PC-3 (cell line): Measurements from ENCODE around the gene FZD8.

Experiments
- CTCF ChIP-seq: fragments of 300-600 bp; sonication (generic); conservative IDR thresholded peaks from 2 replicates; pipeline ENCODE4 v1.5.1; 2017; ENCODE audit warnings: antibody characterized with exemption, low read depth, mild to moderate bottlenecking, low read length
- EZH2 ChIP-seq: fragments of 300-600 bp; sonication (generic); IDR thresholded peaks from one replicate; pipeline ENCODE4 v1.6.1; 2017; ENCODE audit warnings: antibody characterized with exemption, mild to moderate bottlenecking, low read length; ENCODE audit not compliant: unreplicated experiment

DNA sequence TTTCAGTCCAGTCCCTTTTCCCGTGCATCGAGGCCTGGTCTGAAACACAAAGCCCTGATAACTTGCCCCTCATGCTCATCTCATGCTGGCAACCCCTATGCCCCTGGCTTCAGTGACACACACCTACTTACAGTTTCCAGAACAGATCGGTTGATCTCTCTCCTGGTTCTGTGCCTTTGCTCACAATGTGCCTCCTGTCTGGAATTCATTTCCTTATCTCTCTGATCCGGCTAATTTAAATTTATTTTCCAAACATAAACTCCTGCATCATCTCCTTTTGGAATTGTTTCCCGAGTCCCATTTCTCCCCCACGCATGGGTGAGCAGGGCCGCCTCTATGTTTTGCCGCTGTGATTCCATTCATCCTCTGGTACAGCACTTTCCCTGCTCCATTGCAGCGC, 25.9 kb upstream of the FZD8 start:
- no peak for TF ChIP-seq EZH2
- TF ChIP-seq CTCF: no peak
